Neuron (in vitro differentiated cells): Measurements from ENCODE around the gene CDRT15.
"Not testable (repeated sequence)": the region's sequence is repeated elsewhere in the genome, so short reads cannot be mapped to it uniquely, and the experiment has no call there.

Experiments
- H2AFZ ChIP-seq: one replicate; pipeline ENCODE4 v1.6.1; 2013; ENCODE audit warnings: low read depth, mild to moderate bottlenecking, inconsistent platforms, low read length, moderate library complexity
- H3K27me3 ChIP-seq: one replicate; pipeline ENCODE4 v1.6.1; 2013; ENCODE audit warnings: low read length; ENCODE audit not compliant: insufficient read depth
- H3K36me3 ChIP-seq: one replicate; pipeline ENCODE4 v1.6.1; 2013; ENCODE audit warnings: low read length; ENCODE audit not compliant: insufficient read depth
- H3K4me1 ChIP-seq: one replicate; pipeline ENCODE4 v1.6.1; 2013; ENCODE audit warnings: low read length; ENCODE audit not compliant: insufficient read depth
- H3K4me3 ChIP-seq: 2 replicates; pipeline ENCODE4 v1.5.1; 2013; ENCODE audit warnings: mild to moderate bottlenecking, low read length, moderate library complexity
- H3K9me3 ChIP-seq: one replicate; pipeline ENCODE4 v1.6.1; 2013; ENCODE audit warnings: low read length

Gene CDRT15

DNA sequence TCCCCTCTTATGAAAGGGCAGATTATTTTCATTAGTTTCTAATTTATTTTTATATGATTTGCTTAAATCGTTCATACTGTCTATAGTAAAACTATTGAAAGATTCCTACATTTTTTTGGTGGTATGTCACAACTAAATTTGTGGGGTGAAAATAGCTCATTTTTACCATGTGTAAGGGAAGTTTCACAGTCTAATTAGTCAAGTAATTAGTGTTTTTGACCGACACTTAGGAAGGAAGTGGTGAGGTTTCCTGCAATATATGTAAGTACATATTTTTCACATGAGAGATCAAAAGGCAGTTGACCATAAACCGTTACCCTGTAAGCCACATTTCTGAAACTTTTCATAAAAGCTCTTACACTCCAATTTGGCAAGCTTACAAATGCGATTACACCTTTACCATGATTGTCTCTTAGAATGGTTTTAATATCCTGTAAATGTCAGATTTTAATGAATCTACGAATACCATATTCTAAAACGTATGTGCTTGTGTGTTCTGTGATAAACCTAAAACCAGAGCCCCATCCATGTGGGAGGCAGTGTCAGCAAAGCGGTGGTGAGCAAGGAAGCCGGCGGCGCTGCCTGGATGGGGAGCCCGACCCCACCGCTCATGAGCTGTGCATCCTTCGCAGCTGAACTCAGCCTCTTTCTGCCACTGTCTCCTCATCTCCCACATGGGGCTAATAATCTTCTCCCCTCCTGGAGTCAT, 43.9 kb downstream of the CDRT15 start:
- not testable (repeated sequence) for H3K4me3 ChIP-seq, H3K27me3 ChIP-seq, H3K4me1 ChIP-seq

GRCh38 chr17:14192039-14192438, 44.6 kb downstream of the CDRT15 start:
- H3K4me1 ChIP-seq, H3K4me3 ChIP-seq, H3K9me3 ChIP-seq, H3K36me3 ChIP-seq, H2AFZ ChIP-seq, H3K27me3 ChIP-seq: not testable (repeated sequence)

More for the DNA sequence above, 43.9 kb downstream of the CDRT15 start:
- not testable (repeated sequence) for H3K36me3 ChIP-seq, H2AFZ ChIP-seq, H3K9me3 ChIP-seq

DNA sequence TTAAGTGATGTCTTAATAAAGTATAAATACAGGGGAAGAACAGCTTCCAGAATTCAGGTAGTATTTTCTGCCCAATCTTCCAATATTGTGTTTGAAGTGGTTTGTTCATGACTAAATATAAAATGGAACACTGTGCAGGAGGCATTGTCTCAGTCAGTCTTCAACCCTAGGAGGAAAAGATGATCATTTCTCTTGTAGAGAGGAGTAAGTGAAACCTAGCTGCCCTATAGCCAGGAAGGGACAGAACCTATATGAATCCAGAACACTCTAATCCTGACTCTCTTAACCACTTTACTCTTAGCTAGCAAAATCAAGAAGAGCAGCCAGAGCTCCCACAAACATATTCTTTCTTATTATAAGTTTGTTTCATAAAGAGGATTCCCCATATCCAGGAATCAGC, 45.2 kb downstream of the CDRT15 start:
- not testable (repeated sequence) for H3K4me1 ChIP-seq, H3K27me3 ChIP-seq, H3K36me3 ChIP-seq, H3K4me3 ChIP-seq, H3K9me3 ChIP-seq, H2AFZ ChIP-seq

DNA sequence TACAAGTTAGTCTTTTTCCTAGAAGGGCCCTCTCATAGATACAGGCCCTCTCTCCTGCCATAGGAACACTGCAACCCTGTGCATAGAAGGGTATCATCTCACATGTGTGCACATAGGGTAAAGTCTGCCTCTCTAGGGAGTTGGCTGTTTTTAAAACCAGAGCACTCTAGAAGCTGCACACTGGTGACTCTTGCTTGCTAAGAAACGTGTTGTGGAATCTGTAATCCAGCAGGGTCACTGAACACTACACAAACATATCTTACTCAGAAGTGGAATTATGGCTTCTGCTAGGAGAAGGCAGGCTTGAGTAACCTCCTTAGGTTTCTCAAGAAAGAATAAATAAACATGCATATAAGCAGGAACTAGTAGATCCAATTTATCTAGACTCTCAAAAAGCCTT, 45.9 kb downstream of the CDRT15 start:
- not testable (repeated sequence) for H3K4me3 ChIP-seq, H3K4me1 ChIP-seq, H2AFZ ChIP-seq, H3K36me3 ChIP-seq, H3K9me3 ChIP-seq, H3K27me3 ChIP-seq

DNA sequence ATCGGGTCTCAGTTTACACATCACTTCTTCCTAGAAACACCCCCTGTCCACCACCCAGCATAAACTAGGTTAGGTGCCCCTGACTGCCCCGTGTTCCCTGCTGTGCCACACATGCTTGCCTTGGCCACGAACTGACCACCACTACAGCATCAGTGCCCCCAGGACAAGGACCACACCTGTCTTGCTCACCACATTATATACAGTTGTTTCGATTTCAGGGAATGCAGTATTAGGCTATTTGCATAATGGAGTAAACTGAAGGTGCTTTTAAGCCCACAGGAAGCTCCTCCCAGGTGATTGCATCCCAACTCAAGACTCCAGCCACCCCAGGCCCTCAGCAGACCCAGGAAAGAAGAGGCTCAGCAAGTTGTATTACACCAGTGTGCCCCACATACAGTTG, 50.2 kb downstream of the CDRT15 start:
- not testable (repeated sequence) for H2AFZ ChIP-seq, H3K9me3 ChIP-seq, H3K36me3 ChIP-seq, H3K27me3 ChIP-seq, H3K4me1 ChIP-seq, H3K4me3 ChIP-seq
